ENCODE data around the gene WDFY2. TPM values are rescaled to one million over a fixed set of nuclear protein-coding genes. Genes with fewer than 3 reads are reported as not detected.

WDFY2 gene
- polyA plus RNA-seq, 3 donors: 6.5 to 40.1 (median 9.1) TPM

GRCh38 chr13:51588406-51588949 is 4.2 kb downstream of the WDFY2 start:
- Mint-ChIP-seq H3K4me3 (peak overlapping the region in 1 of 2 donors; percentile 13), H3K4me1 (peaks cover 67% of the 10 kb centered on the region), H3K27me3 (ENCODE audit: low read depth in 3 of 3) (no peaks in the 10 kb centered on the region), H3K27ac (peak overlapping the region in 5 of 7 donors; percentile 38 to 81 (median 50)), H3K9me3 (no peaks in the 10 kb centered on the region), H3K36me3 (peaks cover 0 to 2% of the 10 kb centered on the region in 2 donors)
- no peak overlapping the region for H3K9ac ChIP-seq (ENCODE audit: insufficient read depth, low read length, poor library complexity, severe bottlenecking)
- WGBS (ENCODE audit: insufficient coverage): no CpG with 5 or more reads among the region's 2 CpGs
- peaks cover 93% of the 10 kb centered on the region for H3K79me2 ChIP-seq (ENCODE audit: insufficient read depth, low read length)
- H3K27me3 ChIP-seq (ENCODE audit: control insufficient read depth in 2 of 2, insufficient read depth in 2 of 2, low read length in 2 of 2): no peaks in the 10 kb centered on the region
- peak overlapping the region; percentile 86 for H3K4me2 ChIP-seq (replicated peaks; ENCODE audit: extremely low read depth, low read length, poor library complexity, severe bottlenecking)
- peak overlapping the region in 1 of 2 donors; percentile 89 for H3K27ac ChIP-seq (ENCODE audit: low read depth in 1 of 2, low read length in 2 of 2)
- peak overlapping the region in 1 of 3 experiments; percentile 0 for H3K4me3 ChIP-seq (replicated peaks in 1 of 3; ENCODE audit: low read depth in 2 of 3, low read length in 3 of 3)
- H2AFZ ChIP-seq (ENCODE audit: insufficient read depth, low read depth, low read length, poor library complexity, severe bottlenecking): no peak overlapping the region
- no peak for DNase-seq
- H4K20me1 ChIP-seq (ENCODE audit: insufficient read depth, low read length): peaks cover 82% of the 10 kb centered on the region
- no peaks in the 10 kb centered on the region for H3K36me3 ChIP-seq (replicated peaks in 1 of 2; ENCODE audit: control insufficient read depth in 1 of 2, insufficient read depth in 2 of 2, low read length in 2 of 2)
- H3K4me1 ChIP-seq (ENCODE audit: control insufficient read depth in 1 of 2, insufficient read depth in 2 of 2, low read length in 2 of 2): peaks cover 43 to 69% of the 10 kb centered on the region in 2 donors
- no peak for TF ChIP-seq CTCF (IDR thresholded peaks at IDR 0.05)
- H3K9me3 ChIP-seq (replicated peaks in 1 of 2; ENCODE audit: control insufficient read depth in 1 of 2, insufficient read depth in 1 of 2, low read length in 2 of 2): no peaks in the 10 kb centered on the region
- intact Hi-C loops (cut with micrococcal nuclease): loop anchor here (10.0 kb wide), 2 partner anchors 136 to 146 kb away; no protein-coding TSS in a partner anchor

GRCh38 chr13:51589793-51590192 is 5.5 kb downstream of the WDFY2 start:
- H3K4me1 Mint-ChIP-seq: peaks cover 70% of the 10 kb centered on the region
- intact Hi-C loops (cut with micrococcal nuclease): loop anchor here (10.0 kb wide), 2 partner anchors 135 to 145 kb away; no protein-coding TSS in a partner anchor
- Histone ChIP-seq H3K27me3 (ENCODE audit: control insufficient read depth in 2 of 2, insufficient read depth in 2 of 2, low read length in 2 of 2) (no peaks in the 10 kb centered on the region), H3K9ac (ENCODE audit: insufficient read depth, low read length, poor library complexity, severe bottlenecking) (no peak overlapping the region), H4K20me1 (ENCODE audit: insufficient read depth, low read length) (peaks cover 94% of the 10 kb centered on the region), H3K4me1 (ENCODE audit: control insufficient read depth in 1 of 2, insufficient read depth in 2 of 2, low read length in 2 of 2) (peaks cover 42 to 69% of the 10 kb centered on the region in 2 donors), H3K9me3 (replicated peaks in 1 of 2; ENCODE audit: control insufficient read depth in 1 of 2, insufficient read depth in 1 of 2, low read length in 2 of 2) (no peaks in the 10 kb centered on the region), H3K79me2 (ENCODE audit: insufficient read depth, low read length) (peaks cover 100% of the 10 kb centered on the region), H3K27ac (ENCODE audit: low read depth in 1 of 2, low read length in 2 of 2) (peak overlapping the region in 1 of 2 donors; percentile 57), H3K4me2 (replicated peaks; ENCODE audit: extremely low read depth, low read length, poor library complexity, severe bottlenecking) (peak overlapping the region; percentile 6), H3K4me3 (replicated peaks in 1 of 3; ENCODE audit: low read depth in 2 of 3, low read length in 3 of 3) (peak overlapping the region in 1 of 3 experiments; percentile 0), H2AFZ (ENCODE audit: insufficient read depth, low read depth, low read length, poor library complexity, severe bottlenecking) (no peak overlapping the region), H3K36me3 (replicated peaks in 1 of 2; ENCODE audit: control insufficient read depth in 1 of 2, insufficient read depth in 2 of 2, low read length in 2 of 2) (no peaks in the 10 kb centered on the region)
- no peak overlapping the region for H3K4me3 Mint-ChIP-seq
- TF ChIP-seq CTCF (IDR thresholded peaks at IDR 0.05): no peak
- DNase-seq: no peak
- no CpG with 5 or more reads among the region's 2 CpGs for WGBS (ENCODE audit: insufficient coverage)
- H3K27me3 Mint-ChIP-seq (ENCODE audit: low read depth in 3 of 3): no peaks in the 10 kb centered on the region
- peak overlapping the region in 1 of 7 donors; percentile 69 for H3K27ac Mint-ChIP-seq
- peaks cover 0 to 2% of the 10 kb centered on the region in 2 donors for H3K36me3 Mint-ChIP-seq
- no peaks in the 10 kb centered on the region for H3K9me3 Mint-ChIP-seq
